A549 (cell line): Measurements from ENCODE around the gene VASH2. TPM values are rescaled to one million over a fixed set of nuclear protein-coding genes. Genes with fewer than 3 reads are reported as not detected.

ENCODE experiments used
- ATAC-seq, 2 experiments: fragments of 200-7000 bp in 1 of 2; fragments of >200 bp in 1 of 2; cut with Nextera tagmentation in 1 of 2; cut with Tn5 transposase in 1 of 2; 3 replicates each; pipeline versions ENCODE4 v1.8.0 to v1.9.1; 2018 to 2020; ENCODE audit warnings: mild to moderate bottlenecking in 1 of 2, moderate library complexity in 1 of 2
- CTCF ChIA-PET: fragments of 300-600 bp; sonication (Branson Sonifier 250); formaldehyde crosslinking; extraction: SDS; loops from one replicate; lab custom pipeline; 2021; ENCODE audit warnings: antibody characterized with exemption, inconsistent platforms; lab: Yijun Ruan, JAX
- POLR2A ChIA-PET: fragments of 350-600 bp; formaldehyde crosslinking; extraction: SDS; loops from one replicate; lab custom pipeline; 2021; ENCODE audit warnings: antibody characterized with exemption, inconsistent platforms; lab: Yijun Ruan, JAX
- DNase-seq, 2 experiments: peaks; one replicate each; pipeline versions ENCODE4 v3.0.0 to v3.0.0-alpha.2; 2011 to 2016; ENCODE audit warnings: low read depth in 1 of 2, low spot score in 1 of 2
- FAIRE-seq: peaks from 2 replicates; lab custom pipeline; 2011; peaks lifted over from hg19 to GRCh38; lab: Jason Lieb, UNC
- H3K27ac ChIP-seq, 2 experiments: fragments of >200 bp; sonication (Bioruptor Twin); formaldehyde crosslinking; 3 replicates each; pipeline ENCODE4 v1.5.1; 2016 to 2017
- H3K4me1 ChIP-seq: fragments of >200 bp; sonication (Bioruptor Twin); formaldehyde crosslinking; 3 replicates; pipeline ENCODE4 v1.6.1; 2016
- H3K4me2 ChIP-seq: fragments of >200 bp; sonication (Bioruptor Twin); formaldehyde crosslinking; 3 replicates; pipeline ENCODE4 v1.6.1; 2016
- H3K4me3 ChIP-seq: fragments of >200 bp; sonication (Bioruptor Twin); formaldehyde crosslinking; 3 replicates; pipeline ENCODE4 v1.5.1; 2016
- H3K9me3 ChIP-seq: fragments of >200 bp; sonication (Bioruptor Twin); formaldehyde crosslinking; 3 replicates; pipeline ENCODE4 v1.6.1; 2016
- BHLHE40 ChIP-seq: IDR thresholded peaks from 2 replicates; pipeline ENCODE4 v1.6.1; 2012; ENCODE audit warnings: low read depth, low read length, inconsistent platforms
- CBX2 ChIP-seq: fragments of 200-600 bp; sonication (generic); IDR thresholded peaks from 2 replicates; pipeline ENCODE4 v1.6.1; 2016; ENCODE audit warnings: low read depth, mild to moderate bottlenecking, borderline replicate concordance
- CHD4 ChIP-seq: fragments of 200-600 bp; sonication (generic); IDR thresholded peaks from 2 replicates; pipeline ENCODE4 v1.6.1; 2016; ENCODE audit warnings: antibody characterized with exemption, mild to moderate bottlenecking, borderline replicate concordance
- EHMT2 ChIP-seq: fragments of 200-600 bp; sonication (generic); IDR thresholded peaks from 2 replicates; pipeline ENCODE4 v1.6.1; 2016; ENCODE audit warnings: antibody characterized with exemption, low read depth, mild to moderate bottlenecking, moderate library complexity
- ELK1 ChIP-seq: fragments of 150-350 bp; IDR thresholded peaks from 2 replicates; pipeline ENCODE4 v1.6.1; 2014; ENCODE audit warnings: low read depth, mild to moderate bottlenecking, low read length
- FOSB ChIP-seq: fragments of 250-450 bp; sonication (Bioruptor Pico); IDR thresholded peaks from 2 replicates; pipeline ENCODE4 v1.5.0; 2020; ENCODE audit warnings: mild to moderate bottlenecking, moderate library complexity
- FOXS1 ChIP-seq: fragments of 250-450 bp; sonication (Bioruptor Pico); IDR thresholded peaks from 2 replicates; pipeline ENCODE4 v1.5.0; 2020; ENCODE audit warnings: mild to moderate bottlenecking, moderate library complexity
- GATA3 ChIP-seq: IDR thresholded peaks from 2 replicates; pipeline ENCODE4 v1.6.1; 2012; ENCODE audit warnings: borderline replicate concordance
- HEYL ChIP-seq: fragments of 250-450 bp; sonication (Bioruptor Pico); IDR thresholded peaks from 2 replicates; pipeline ENCODE4 v1.8.0; 2021; ENCODE audit warnings: mild to moderate bottlenecking, moderate library complexity
- HOXA7 ChIP-seq: fragments of 250-450 bp; sonication (Bioruptor Pico); IDR thresholded peaks from 2 replicates; pipeline ENCODE4 v1.5.0; 2020; ENCODE audit warnings: mild to moderate bottlenecking, moderate library complexity
- HOXB13 ChIP-seq: fragments of 250-450 bp; sonication (Bioruptor Pico); IDR thresholded peaks from 2 replicates; pipeline ENCODE4 v1.5.0; 2020; ENCODE audit warnings: low read depth, mild to moderate bottlenecking, moderate library complexity
- HOXB5 ChIP-seq: fragments of 250-450 bp; sonication (Bioruptor Pico); IDR thresholded peaks from 2 replicates; pipeline ENCODE4 v1.5.0; 2020; ENCODE audit warnings: mild to moderate bottlenecking, moderate library complexity
- JUN ChIP-seq, 2 experiments: fragments of >200 bp; sonication (Bioruptor Twin); formaldehyde crosslinking; IDR thresholded peaks; 2 replicates in 1 of 2; 3 replicates in 1 of 2; pipeline ENCODE4 v1.6.1; 2016 to 2017
- MAX ChIP-seq: IDR thresholded peaks from 2 replicates; pipeline ENCODE4 v1.6.1; 2012
- MAZ ChIP-seq: fragments of 150-350 bp; IDR thresholded peaks from 2 replicates; pipeline ENCODE4 v1.6.1; 2014; ENCODE audit warnings: antibody characterized with exemption, low read depth, low read length, borderline replicate concordance
- MYC ChIP-seq: IDR thresholded peaks from 2 replicates; pipeline ENCODE4 v1.6.1; 2012; ENCODE audit warnings: mild to moderate bottlenecking, inconsistent platforms, low read length, improper control_type of control experiment, borderline replicate concordance
- NFE2L2 ChIP-seq: fragments of 150-350 bp; conservative IDR thresholded peaks from 2 replicates; pipeline ENCODE4 v1.6.1; 2014; ENCODE audit warnings: low read length
- PHF8 ChIP-seq: fragments of 200-600 bp; sonication (generic); IDR thresholded peaks from 2 replicates; pipeline ENCODE4 v1.6.1; 2016; ENCODE audit warnings: low read depth, mild to moderate bottlenecking, antibody characterized with exemption, moderate library complexity, borderline replicate concordance
- RAD21 ChIP-seq, 2 experiments: fragments of >200 bp in 1 of 2; sonication (Bioruptor Twin) in 1 of 2; formaldehyde crosslinking in 1 of 2; IDR thresholded peaks in 1 of 2; conservative IDR thresholded peaks in 1 of 2; 2 replicates in 1 of 2; 3 replicates in 1 of 2; pipeline ENCODE4 v1.6.1; 2012 to 2018; ENCODE audit warnings: inconsistent platforms in 1 of 2
- SREBF2 ChIP-seq: fragments of 450-650 bp; IDR thresholded peaks from 2 replicates; pipeline ENCODE4 v1.6.1; 2014; ENCODE audit warnings: mild to moderate bottlenecking, moderate library complexity
- TFCP2L1 ChIP-seq: fragments of 250-450 bp; sonication (Bioruptor Pico); IDR thresholded peaks from 2 replicates; pipeline ENCODE4 v1.5.0; 2021; ENCODE audit warnings: mild to moderate bottlenecking
- TP53 ChIP-seq: fragments of 250-450 bp; sonication (Bioruptor Pico); IDR thresholded peaks from 2 replicates; pipeline ENCODE4 v1.5.0; 2021; ENCODE audit warnings: mild to moderate bottlenecking, moderate library complexity
- USF2 ChIP-seq: fragments of 450-650 bp; IDR thresholded peaks from 2 replicates; pipeline ENCODE4 v1.6.1; 2014; ENCODE audit warnings: antibody characterized with exemption
- WGBS: methylation state at CpG from one replicate; pipeline ENCODE4 v1.1.6; 2017; ENCODE audit errors: missing lambda C conversion rate; 5-methylcytosine and 5-hydroxymethylcytosine counted together
- polyA plus RNA-seq, 4 experiments: library from polyadenylated mRNA; depleted of rRNA in 3 of 4; stranded (reverse); fragments of >200 nt; fragmentation: RNase III in 1 of 4; extraction: RNeasy Plus Mini Kit Qiagen cat#74134 plus additional on column Dnase treatment in 1 of 4; gene quantifications; 2 replicates in 3 of 4; 3 replicates in 1 of 4; pipeline ENCODE4 v1.2.3, GENCODE V29; 2011 to 2017
- TF ChIP-seq, protein P1 (sequence below): fragments of >200 bp; sonication (Bioruptor Twin); formaldehyde crosslinking; IDR thresholded peaks from 3 replicates; pipeline ENCODE4 v1.5.1; 2016
- TF ChIP-seq, protein P2 (sequence below): IDR thresholded peaks from 2 replicates; pipeline ENCODE4 v1.6.1; 2012; ENCODE audit warnings: low read depth, borderline replicate concordance
- TF ChIP-seq, protein P3 (sequence below): IDR thresholded peaks from 2 replicates; pipeline ENCODE4 v1.6.1; 2012

The VASH2 gene
- polyA plus RNA-seq, 2 of the 4 experiments (the other 2 are of a cell fraction) = 3.4 to 4.7 TPM

DNA sequence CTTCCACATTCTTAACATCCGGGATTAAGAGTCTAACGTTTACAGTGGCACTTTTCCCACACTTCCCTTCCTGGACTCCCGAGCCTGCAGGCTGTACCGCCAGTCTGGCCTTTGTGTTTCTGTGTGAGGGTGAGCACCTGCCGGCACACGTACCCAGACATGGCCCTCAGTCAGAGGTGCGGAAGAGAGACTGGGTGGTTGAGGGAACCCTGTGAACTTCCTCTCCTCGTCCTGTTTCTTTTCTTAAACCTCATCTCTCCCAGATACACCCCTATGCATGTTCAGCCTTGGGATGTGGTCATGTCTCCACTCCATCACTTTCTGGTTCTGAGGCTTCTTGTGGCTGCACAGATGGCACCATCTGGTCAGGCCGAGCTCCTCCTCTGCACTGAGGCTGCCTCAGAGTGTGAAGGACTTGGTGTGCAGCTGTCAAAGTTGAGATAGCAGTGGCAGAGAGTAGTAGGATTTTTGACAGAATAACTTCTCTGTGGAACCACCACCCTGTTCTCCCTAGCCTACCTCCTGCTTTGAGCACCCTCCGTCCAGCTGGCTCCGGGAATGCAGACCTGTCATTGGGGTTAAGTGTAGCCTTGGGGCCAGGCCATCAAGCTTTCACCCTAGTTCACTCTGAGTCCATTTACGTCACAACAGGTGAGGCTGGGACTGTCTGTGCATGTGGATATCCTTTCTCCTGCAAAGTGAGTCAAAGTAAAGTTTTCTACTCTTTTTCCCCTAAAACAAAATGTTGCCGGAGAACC is 31.4 kb downstream of the VASH2 start:
- Histone ChIP-seq H3K4me1 (peaks cover 27% of the 10 kb centered on the region), H3K4me2 (0 out of 3 replicates have a peak overlapping the region, but pooled peaks have one; percentile 38), H3K4me3 (no peak overlapping the region), H3K9me3 (no peaks in the 10 kb centered on the region), H3K27ac (peak overlapping the region; percentile 5 to 66; a peak in 3 of 6 replicates)
- TF ChIP-seq, protein P1, sequence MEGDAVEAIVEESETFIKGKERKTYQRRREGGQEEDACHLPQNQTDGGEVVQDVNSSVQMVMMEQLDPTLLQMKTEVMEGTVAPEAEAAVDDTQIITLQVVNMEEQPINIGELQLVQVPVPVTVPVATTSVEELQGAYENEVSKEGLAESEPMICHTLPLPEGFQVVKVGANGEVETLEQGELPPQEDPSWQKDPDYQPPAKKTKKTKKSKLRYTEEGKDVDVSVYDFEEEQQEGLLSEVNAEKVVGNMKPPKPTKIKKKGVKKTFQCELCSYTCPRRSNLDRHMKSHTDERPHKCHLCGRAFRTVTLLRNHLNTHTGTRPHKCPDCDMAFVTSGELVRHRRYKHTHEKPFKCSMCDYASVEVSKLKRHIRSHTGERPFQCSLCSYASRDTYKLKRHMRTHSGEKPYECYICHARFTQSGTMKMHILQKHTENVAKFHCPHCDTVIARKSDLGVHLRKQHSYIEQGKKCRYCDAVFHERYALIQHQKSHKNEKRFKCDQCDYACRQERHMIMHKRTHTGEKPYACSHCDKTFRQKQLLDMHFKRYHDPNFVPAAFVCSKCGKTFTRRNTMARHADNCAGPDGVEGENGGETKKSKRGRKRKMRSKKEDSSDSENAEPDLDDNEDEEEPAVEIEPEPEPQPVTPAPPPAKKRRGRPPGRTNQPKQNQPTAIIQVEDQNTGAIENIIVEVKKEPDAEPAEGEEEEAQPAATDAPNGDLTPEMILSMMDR = no peak
- TF ChIP-seq, protein P2, sequence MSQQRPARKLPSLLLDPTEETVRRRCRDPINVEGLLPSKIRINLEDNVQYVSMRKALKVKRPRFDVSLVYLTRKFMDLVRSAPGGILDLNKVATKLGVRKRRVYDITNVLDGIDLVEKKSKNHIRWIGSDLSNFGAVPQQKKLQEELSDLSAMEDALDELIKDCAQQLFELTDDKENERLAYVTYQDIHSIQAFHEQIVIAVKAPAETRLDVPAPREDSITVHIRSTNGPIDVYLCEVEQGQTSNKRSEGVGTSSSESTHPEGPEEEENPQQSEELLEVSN = no peak
- TF ChIP-seq HOXB13 (CRISPR knock-in tag) (no peak), BHLHE40 (no peak), HOXB5 (CRISPR knock-in tag) (no peak), CHD4 (no peak), EHMT2 (no peak), SREBF2 (no peak), CBX2 (no peak), USF2 (no peak), TP53 (CRISPR knock-in tag) (no peak), JUN (IDR thresholded peaks at IDR 0.05) (no peak), GATA3 (no peak), MAX (no peak), MAZ (no peak)
- TF ChIP-seq, protein P3, sequence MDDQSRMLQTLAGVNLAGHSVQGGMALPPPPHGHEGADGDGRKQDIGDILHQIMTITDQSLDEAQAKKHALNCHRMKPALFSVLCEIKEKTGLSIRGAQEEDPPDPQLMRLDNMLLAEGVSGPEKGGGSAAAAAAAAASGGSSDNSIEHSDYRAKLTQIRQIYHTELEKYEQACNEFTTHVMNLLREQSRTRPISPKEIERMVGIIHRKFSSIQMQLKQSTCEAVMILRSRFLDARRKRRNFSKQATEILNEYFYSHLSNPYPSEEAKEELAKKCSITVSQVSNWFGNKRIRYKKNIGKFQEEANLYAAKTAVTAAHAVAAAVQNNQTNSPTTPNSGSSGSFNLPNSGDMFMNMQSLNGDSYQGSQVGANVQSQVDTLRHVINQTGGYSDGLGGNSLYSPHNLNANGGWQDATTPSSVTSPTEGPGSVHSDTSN = no peak
- POLR2A ChIA-PET = no interaction called here
- DNase-seq = no peak
- WGBS = 76% methylated on average over 13 of the region's 13 CpGs
- CTCF ChIA-PET = interaction anchor here (0.8 to 3.0 kb wide), 4 partner anchors 14 to 15 kb away, joined by 3 to 11 read pairs (median 4); no protein-coding TSS in a partner anchor
- ATAC-seq = no peak; a peak in 1 of 6 replicates
- FAIRE-seq = no peak

GRCh38 chr1:212982430-212983152 is 32.2 kb downstream of the VASH2 start:
- CTCF ChIA-PET = interaction anchor here (0.8 to 3.0 kb wide), 3 partner anchors 13 to 16 kb away, joined by 3 to 11 read pairs (median 3); no protein-coding TSS in a partner anchor
- DNase-seq (no peak), ATAC-seq (no peak), FAIRE-seq (no peak)
- no peak overlapping the region for H3K4me2 ChIP-seq
- 74% methylated on average over 6 of the region's 6 CpGs for WGBS
- no peak overlapping the region for H3K4me3 ChIP-seq
- POLR2A ChIA-PET = no interaction called here
- TF ChIP-seq TFCP2L1 (CRISPR knock-in tag) (no peak), NFE2L2 (no peak), USF2 (no peak), FOSB (CRISPR knock-in tag) (no peak), HEYL (CRISPR knock-in tag) (no peak), MYC (no peak), EHMT2 (no peak), PHF8 (no peak), TP53 (CRISPR knock-in tag) (no peak), ELK1 (no peak), FOXS1 (no peak), HOXA7 (CRISPR knock-in tag) (no peak), RAD21 (conservative IDR thresholded peaks at IDR 0.05 in 1 of 2, IDR thresholded peaks at IDR 0.05 in 1 of 2) (no peak), CBX2 (no peak)
- H3K9me3 ChIP-seq = no peaks in the 10 kb centered on the region
- H3K4me1 ChIP-seq = peaks cover 31% of the 10 kb centered on the region
- H3K27ac ChIP-seq = peak overlapping the region in 1 of 2 experiments; percentile 24; a peak in 1 of 6 replicates
